Measurements from ENCODE around the gene SCUBE1.

DNA sequence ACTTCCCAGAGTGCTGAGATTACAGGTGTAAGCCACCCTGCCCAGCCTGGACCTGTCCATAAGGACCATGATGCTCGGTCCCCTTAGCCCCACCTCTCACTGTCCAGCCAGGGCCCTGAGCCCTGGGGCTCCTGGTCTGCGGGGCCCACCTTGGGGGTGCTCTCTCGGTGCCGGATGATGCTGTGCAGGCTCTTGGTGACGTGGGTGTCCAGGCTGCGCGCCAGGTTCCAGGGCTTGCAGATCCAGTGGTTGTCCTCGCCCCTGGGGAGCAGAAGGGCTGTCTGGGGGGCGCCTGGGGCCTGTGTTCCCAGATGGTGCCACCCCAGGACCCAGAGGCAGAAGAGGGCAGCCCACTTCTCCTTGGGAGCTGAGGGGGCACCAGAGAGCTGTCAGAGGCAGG is 169.6 kb downstream of the SCUBE1 start:
- TF ChIP-seq, protein P1, sequence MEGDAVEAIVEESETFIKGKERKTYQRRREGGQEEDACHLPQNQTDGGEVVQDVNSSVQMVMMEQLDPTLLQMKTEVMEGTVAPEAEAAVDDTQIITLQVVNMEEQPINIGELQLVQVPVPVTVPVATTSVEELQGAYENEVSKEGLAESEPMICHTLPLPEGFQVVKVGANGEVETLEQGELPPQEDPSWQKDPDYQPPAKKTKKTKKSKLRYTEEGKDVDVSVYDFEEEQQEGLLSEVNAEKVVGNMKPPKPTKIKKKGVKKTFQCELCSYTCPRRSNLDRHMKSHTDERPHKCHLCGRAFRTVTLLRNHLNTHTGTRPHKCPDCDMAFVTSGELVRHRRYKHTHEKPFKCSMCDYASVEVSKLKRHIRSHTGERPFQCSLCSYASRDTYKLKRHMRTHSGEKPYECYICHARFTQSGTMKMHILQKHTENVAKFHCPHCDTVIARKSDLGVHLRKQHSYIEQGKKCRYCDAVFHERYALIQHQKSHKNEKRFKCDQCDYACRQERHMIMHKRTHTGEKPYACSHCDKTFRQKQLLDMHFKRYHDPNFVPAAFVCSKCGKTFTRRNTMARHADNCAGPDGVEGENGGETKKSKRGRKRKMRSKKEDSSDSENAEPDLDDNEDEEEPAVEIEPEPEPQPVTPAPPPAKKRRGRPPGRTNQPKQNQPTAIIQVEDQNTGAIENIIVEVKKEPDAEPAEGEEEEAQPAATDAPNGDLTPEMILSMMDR (IDR thresholded peaks at IDR 0.05; ENCODE audit: control extremely low read depth in 1 of 3, insufficient read depth in 1 of 3, low read depth in 1 of 3, low read length in 3 of 3): no peak
- TF ChIP-seq TBP (IDR thresholded peaks at IDR 0.05; ENCODE audit: low read depth, low read length) (no peak), GTF2F1 (IDR thresholded peaks at IDR 0.05; ENCODE audit: borderline replicate concordance, low read depth, low read length) (no peak), POLR2A (IDR thresholded peaks at IDR 0.05; ENCODE audit: control extremely low read depth in 1 of 2, low read depth in 2 of 2, low read length in 2 of 2) (no peak)
